ENCODE data around the gene SMARCAL1.

DNA sequence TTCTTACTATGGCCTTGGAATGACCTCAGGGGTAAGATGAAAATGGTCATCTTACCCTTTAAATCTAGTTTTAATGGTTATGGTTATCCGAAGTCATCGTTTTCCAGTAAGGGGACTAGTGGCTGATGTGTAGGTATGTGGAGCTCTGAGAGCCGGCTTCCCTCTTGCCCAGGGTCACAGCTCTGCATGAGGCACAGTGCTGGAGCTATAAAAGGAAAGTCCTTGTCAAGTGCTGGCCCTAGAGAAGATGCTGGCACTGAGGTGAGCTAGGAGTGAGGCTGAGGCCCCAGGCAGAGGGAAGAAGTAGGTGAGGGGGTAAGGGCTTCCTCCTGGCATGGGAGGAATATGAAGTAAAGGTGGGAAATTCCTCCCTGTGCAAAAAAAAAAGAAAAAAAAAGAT, 35.0 kb downstream of the SMARCAL1 start:
- TF ChIP-seq POLR2A (IDR thresholded peaks at IDR 0.05): no peak
- TF ChIP-seq, protein P1, sequence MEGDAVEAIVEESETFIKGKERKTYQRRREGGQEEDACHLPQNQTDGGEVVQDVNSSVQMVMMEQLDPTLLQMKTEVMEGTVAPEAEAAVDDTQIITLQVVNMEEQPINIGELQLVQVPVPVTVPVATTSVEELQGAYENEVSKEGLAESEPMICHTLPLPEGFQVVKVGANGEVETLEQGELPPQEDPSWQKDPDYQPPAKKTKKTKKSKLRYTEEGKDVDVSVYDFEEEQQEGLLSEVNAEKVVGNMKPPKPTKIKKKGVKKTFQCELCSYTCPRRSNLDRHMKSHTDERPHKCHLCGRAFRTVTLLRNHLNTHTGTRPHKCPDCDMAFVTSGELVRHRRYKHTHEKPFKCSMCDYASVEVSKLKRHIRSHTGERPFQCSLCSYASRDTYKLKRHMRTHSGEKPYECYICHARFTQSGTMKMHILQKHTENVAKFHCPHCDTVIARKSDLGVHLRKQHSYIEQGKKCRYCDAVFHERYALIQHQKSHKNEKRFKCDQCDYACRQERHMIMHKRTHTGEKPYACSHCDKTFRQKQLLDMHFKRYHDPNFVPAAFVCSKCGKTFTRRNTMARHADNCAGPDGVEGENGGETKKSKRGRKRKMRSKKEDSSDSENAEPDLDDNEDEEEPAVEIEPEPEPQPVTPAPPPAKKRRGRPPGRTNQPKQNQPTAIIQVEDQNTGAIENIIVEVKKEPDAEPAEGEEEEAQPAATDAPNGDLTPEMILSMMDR (IDR thresholded peaks at IDR 0.05): no peak
